ENCODE data around the gene PSKH1.
"Not testable (repeated sequence)": the region's sequence is repeated elsewhere in the genome, so short reads cannot be mapped to it uniquely, and the experiment has no call there.

PSKH1 gene

GRCh38 chr16:67892899-67893742 lies at the start of gene PSKH1:
Gene PSKH1 (plus strand): TSS chr16:67893254. CDS start chr16:67908750, 15,496 bp downstream.
- FAIRE-seq, result no peak

GRCh38 chr16:67843343-67843765 lies 49.7 kb upstream of the PSKH1 start:
- FAIRE-seq, result no peak

GRCh38 chr16:67844497-67844896 lies 48.6 kb upstream of the PSKH1 start:
- no peak for FAIRE-seq

- no peak for FAIRE-seq
Measured at GRCh38 chr16:67845291-67846062, 47.6 kb upstream of the PSKH1 start.

GRCh38 chr16:67846063-67846319 lies 47.1 kb upstream of the PSKH1 start:
- no peak for FAIRE-seq

GRCh38 chr16:67846320-67847063 lies 46.6 kb upstream of the PSKH1 start, which contains the start of gene NUTF2:
Gene NUTF2 (plus strand): TSS chr16:67846933. CDS start chr16:67865131, 18,198 bp downstream.
- no peak for FAIRE-seq

- FAIRE-seq, result no peak
Measured at GRCh38 chr16:67847064-67847861, 45.8 kb upstream of the PSKH1 start, which contains the start of gene CENPT. Gene CENPT (minus strand): TSS chr16:67847693. CDS start chr16:67833859, 13,834 bp downstream.

- no peak for FAIRE-seq
Measured at GRCh38 chr16:67848118-67848517, 44.9 kb upstream of the PSKH1 start.

GRCh38 chr16:67853670-67854069 lies 39.4 kb upstream of the PSKH1 start:
- no peak for FAIRE-seq

- no peak for FAIRE-seq
Measured at GRCh38 chr16:67855789-67856188, 37.3 kb upstream of the PSKH1 start.

GRCh38 chr16:67856927-67857546 lies 36.0 kb upstream of the PSKH1 start:
- FAIRE-seq, result no peak

- FAIRE-seq, result no peak
Measured at GRCh38 chr16:67857547-67858233, 35.4 kb upstream of the PSKH1 start.

GRCh38 chr16:67858500-67858899 lies 34.6 kb upstream of the PSKH1 start:
- no peak for FAIRE-seq

GRCh38 chr16:67860589-67861398 lies 32.3 kb upstream of the PSKH1 start:
- FAIRE-seq, result no peak

- FAIRE-seq, result no peak
Measured at GRCh38 chr16:67861877-67862276, 31.2 kb upstream of the PSKH1 start.

- no peak for FAIRE-seq
Measured at GRCh38 chr16:67862623-67863583, 30.2 kb upstream of the PSKH1 start.

- FAIRE-seq, result not testable (repeated sequence)
Measured at GRCh38 chr16:67864044-67864443, 29.0 kb upstream of the PSKH1 start.

- FAIRE-seq, result no peak
Measured at GRCh38 chr16:67864594-67864993, 28.5 kb upstream of the PSKH1 start.

- no peak for FAIRE-seq
Measured at GRCh38 chr16:67865318-67865717, 27.7 kb upstream of the PSKH1 start.

All from islet of Langerhans (tissue), 1 donor.